CD4-positive, CD25-positive, alpha-beta regulatory T cell (primary cell): Measurements from ENCODE around the gene PRKD1. TPM values are rescaled to one million over a fixed set of nuclear protein-coding genes. Genes with fewer than 3 reads are reported as not detected.

Experiments used
- ATAC-seq, 2 donors: fragments of 150-1000 bp; cut with Tn5 transposase; one replicate each; pipeline ENCODE4 v1.10.0; 2021; ENCODE audit warnings: low read depth in 2 of 2, moderate number of reproducible peaks in 2 of 2, moderate library complexity in 1 of 2
- DNase-seq, 3 donors: peaks; one replicate each; pipeline versions ENCODE4 v3.0.0 to v3.0.0-alpha.2; 2012 to 2022; ENCODE audit warnings: mixed read lengths in 1 of 3
- H3K27ac ChIP-seq: one replicate; pipeline ENCODE4 v1.7.0; 2013; ENCODE audit warnings: mild to moderate bottlenecking, low read length; ENCODE audit not compliant: insufficient read depth, poor library complexity, severe bottlenecking
- H3K27me3 ChIP-seq: one replicate; pipeline ENCODE4 v1.7.0; 2013; ENCODE audit warnings: low read length; ENCODE audit not compliant: control insufficient read depth, insufficient read depth
- H3K36me3 ChIP-seq: one replicate; pipeline ENCODE4 v1.7.0; 2013; ENCODE audit warnings: mild to moderate bottlenecking, low read length, moderate library complexity; ENCODE audit not compliant: control insufficient read depth, insufficient read depth
- H3K4me1 ChIP-seq: 2 replicates; pipeline ENCODE4 v1.7.0; 2013; ENCODE audit warnings: mild to moderate bottlenecking, low read length; ENCODE audit not compliant: insufficient read depth, control insufficient read depth, poor library complexity, severe bottlenecking
- H3K4me3 ChIP-seq: one replicate; pipeline ENCODE4 v1.7.0; 2013; ENCODE audit warnings: low read depth, mild to moderate bottlenecking, low read length, moderate library complexity
- H3K9me3 ChIP-seq, 2 experiments: 1 replicate in 1 of 2; 2 replicates in 1 of 2; pipeline ENCODE4 v1.7.0; 2013; ENCODE audit warnings: low read length in 2 of 2, mild to moderate bottlenecking in 1 of 2, moderate library complexity in 1 of 2; ENCODE audit not compliant: control insufficient read depth in 2 of 2
- H3K27ac Mint-ChIP-seq, 3 donors: one replicate each; pipeline ENCODE4 v1.8.0; 2020 to 2022; ENCODE audit warnings: mild to moderate bottlenecking in 3 of 3, mixed read lengths in 3 of 3, moderate library complexity in 2 of 3
- H3K27me3 Mint-ChIP-seq: one replicate; pipeline ENCODE4 v1.8.0; 2022; ENCODE audit warnings: mild to moderate bottlenecking, mixed read lengths
- H3K36me3 Mint-ChIP-seq: one replicate; pipeline ENCODE4 v1.8.0; 2020; ENCODE audit warnings: mixed read lengths
- H3K4me1 Mint-ChIP-seq, 4 donors: one replicate each; pipeline ENCODE4 v1.8.0; 2020 to 2022; ENCODE audit warnings: mixed read lengths in 4 of 4, mild to moderate bottlenecking in 1 of 4
- H3K4me3 Mint-ChIP-seq, 4 donors: one replicate each; pipeline ENCODE4 v1.8.0; 2020 to 2022; ENCODE audit warnings: mild to moderate bottlenecking in 4 of 4, mixed read lengths in 4 of 4, moderate library complexity in 3 of 4
- H3K9me3 Mint-ChIP-seq, 7 donors: one replicate each; pipeline ENCODE4 v1.8.0; 2020 to 2022; ENCODE audit warnings: mixed read lengths in 7 of 7, mild to moderate bottlenecking in 3 of 7, moderate library complexity in 2 of 7
- polyA plus RNA-seq, 4 donors: library from polyadenylated mRNA; unstranded; fragments of 300-500 nt; fragmentation: Illumina TruSeq; gene quantifications; one replicate each; pipeline ENCODE4 v1.2.3, GENCODE V29; 2021
- total RNA-seq: library from RNA; stranded (reverse); gene quantifications from one replicate; pipeline ENCODE4 v1.2.3, GENCODE V29; 2022

Gene PRKD1
- total and polyA plus RNA-seq, 5 donors from 2014 or later = not detected

- DNase-seq = no peak
- Histone ChIP-seq H3K4me3 (no peak overlapping the region), H3K36me3 (no peaks in the 10 kb centered on the region), H3K9me3 (no peaks in the 10 kb centered on the region), H3K27ac (no peak overlapping the region), H3K4me1 (no peaks in the 10 kb centered on the region), H3K27me3 (no peaks in the 10 kb centered on the region)
- no peak for ATAC-seq
- Mint-ChIP-seq H3K4me3 (no peak overlapping the region), H3K9me3 (peaks cover 3 to 12% (median 5%) of the 10 kb centered on the region in 7 donors), H3K27ac (no peak overlapping the region), H3K4me1 (no peaks in the 10 kb centered on the region), H3K36me3 (no peaks in the 10 kb centered on the region), H3K27me3 (no peaks in the 10 kb centered on the region)
These were observed 178.3 kb downstream of the PRKD1 start for GRCh38 chr14:29749327-29749726.

GRCh38 chr14:29745863-29746262, 181.8 kb downstream of the PRKD1 start:
- Histone ChIP-seq H3K9me3 (no peaks in the 10 kb centered on the region), H3K27ac (no peak overlapping the region), H3K36me3 (no peaks in the 10 kb centered on the region), H3K27me3 (no peaks in the 10 kb centered on the region), H3K4me3 (no peak overlapping the region), H3K4me1 (no peaks in the 10 kb centered on the region)
- ATAC-seq = no peak
- H3K27me3 Mint-ChIP-seq = no peaks in the 10 kb centered on the region
- H3K36me3 Mint-ChIP-seq = no peaks in the 10 kb centered on the region
- peaks cover 1 to 17% (median 9%) of the 10 kb centered on the region in 7 donors for H3K9me3 Mint-ChIP-seq
- no peak for DNase-seq
- no peaks in the 10 kb centered on the region for H3K4me1 Mint-ChIP-seq
- no peak overlapping the region for H3K27ac Mint-ChIP-seq
- H3K4me3 Mint-ChIP-seq = no peak overlapping the region

GRCh38 chr14:29743531-29743930, 184.1 kb downstream of the PRKD1 start:
- Histone ChIP-seq H3K27ac (no peak overlapping the region), H3K4me3 (no peak overlapping the region), H3K4me1 (no peaks in the 10 kb centered on the region), H3K36me3 (no peaks in the 10 kb centered on the region), H3K9me3 (no peaks in the 10 kb centered on the region), H3K27me3 (no peaks in the 10 kb centered on the region)
- Mint-ChIP-seq H3K4me1 (no peaks in the 10 kb centered on the region), H3K4me3 (no peak overlapping the region), H3K9me3 (peaks cover 1 to 20% (median 9%) of the 10 kb centered on the region in 7 donors), H3K27me3 (no peaks in the 10 kb centered on the region), H3K36me3 (no peaks in the 10 kb centered on the region), H3K27ac (no peak overlapping the region)
- DNase-seq = no peak
- no peak for ATAC-seq

GRCh38 chr14:29741909-29742401, 185.7 kb downstream of the PRKD1 start:
- H3K36me3 Mint-ChIP-seq = no peaks in the 10 kb centered on the region
- no peaks in the 10 kb centered on the region for H3K27me3 ChIP-seq
- no peaks in the 10 kb centered on the region for H3K4me1 Mint-ChIP-seq
- no peak overlapping the region for H3K4me3 Mint-ChIP-seq
- no peak overlapping the region for H3K4me3 ChIP-seq
- no peaks in the 10 kb centered on the region for H3K36me3 ChIP-seq
- DNase-seq (no peak), ATAC-seq (no peak)
- H3K27ac ChIP-seq = no peak overlapping the region
- H3K9me3 Mint-ChIP-seq = peaks cover 3 to 20% (median 14%) of the 10 kb centered on the region in 7 donors
- no peak overlapping the region for H3K27ac Mint-ChIP-seq
- H3K4me1 ChIP-seq = no peaks in the 10 kb centered on the region
- H3K27me3 Mint-ChIP-seq = no peaks in the 10 kb centered on the region
- no peaks in the 10 kb centered on the region for H3K9me3 ChIP-seq

GRCh38 chr14:29740491-29740890, 187.2 kb downstream of the PRKD1 start:
- Mint-ChIP-seq H3K27me3 (no peaks in the 10 kb centered on the region), H3K27ac (no peak overlapping the region), H3K9me3 (peaks cover 3 to 18% (median 14%) of the 10 kb centered on the region in 7 donors), H3K4me1 (no peaks in the 10 kb centered on the region), H3K4me3 (no peak overlapping the region), H3K36me3 (no peaks in the 10 kb centered on the region)
- no peak overlapping the region for H3K4me3 ChIP-seq
- no peaks in the 10 kb centered on the region for H3K36me3 ChIP-seq
- H3K9me3 ChIP-seq = no peaks in the 10 kb centered on the region
- no peak overlapping the region for H3K27ac ChIP-seq
- H3K27me3 ChIP-seq = no peaks in the 10 kb centered on the region
- no peaks in the 10 kb centered on the region for H3K4me1 ChIP-seq
- ATAC-seq (no peak), DNase-seq (no peak)

GRCh38 chr14:29738950-29739349, 188.7 kb downstream of the PRKD1 start:
- no peaks in the 10 kb centered on the region for H3K36me3 ChIP-seq
- ATAC-seq (no peak), DNase-seq (no peak)
- Mint-ChIP-seq H3K4me3 (no peak overlapping the region), H3K4me1 (no peaks in the 10 kb centered on the region), H3K36me3 (no peaks in the 10 kb centered on the region), H3K27ac (no peak overlapping the region), H3K27me3 (no peaks in the 10 kb centered on the region), H3K9me3 (peaks cover 2 to 17% (median 12%) of the 10 kb centered on the region in 7 donors)
- no peaks in the 10 kb centered on the region for H3K9me3 ChIP-seq
- H3K4me3 ChIP-seq = no peak overlapping the region
- H3K4me1 ChIP-seq = no peaks in the 10 kb centered on the region
- H3K27ac ChIP-seq = no peak overlapping the region
- no peaks in the 10 kb centered on the region for H3K27me3 ChIP-seq

- H3K4me3 Mint-ChIP-seq = no peak overlapping the region
- no peaks in the 10 kb centered on the region for H3K4me1 Mint-ChIP-seq
- ATAC-seq (no peak), DNase-seq (no peak)
- H3K36me3 ChIP-seq = no peaks in the 10 kb centered on the region
- no peak overlapping the region for H3K27ac ChIP-seq
- H3K9me3 ChIP-seq = no peaks in the 10 kb centered on the region
- no peaks in the 10 kb centered on the region for H3K36me3 Mint-ChIP-seq
- H3K4me1 ChIP-seq = no peaks in the 10 kb centered on the region
- H3K27me3 Mint-ChIP-seq = no peaks in the 10 kb centered on the region
- no peak overlapping the region for H3K4me3 ChIP-seq
- no peak overlapping the region for H3K27ac Mint-ChIP-seq
- H3K27me3 ChIP-seq = no peaks in the 10 kb centered on the region
- H3K9me3 Mint-ChIP-seq = peaks cover 2 to 18% (median 9%) of the 10 kb centered on the region in 7 donors
These were observed 189.6 kb downstream of the PRKD1 start for GRCh38 chr14:29738056-29738455.

GRCh38 chr14:29735459-29735858, 192.2 kb downstream of the PRKD1 start:
- no peak for DNase-seq
- Histone ChIP-seq H3K4me3 (no peak overlapping the region), H3K4me1 (no peaks in the 10 kb centered on the region), H3K9me3 (no peaks in the 10 kb centered on the region), H3K36me3 (no peaks in the 10 kb centered on the region), H3K27ac (no peak overlapping the region), H3K27me3 (no peaks in the 10 kb centered on the region)
- Mint-ChIP-seq H3K4me3 (no peak overlapping the region), H3K36me3 (no peaks in the 10 kb centered on the region), H3K9me3 (peaks cover 1 to 20% (median 9%) of the 10 kb centered on the region in 7 donors), H3K27ac (no peak overlapping the region), H3K27me3 (no peaks in the 10 kb centered on the region), H3K4me1 (no peaks in the 10 kb centered on the region)
- no peak for ATAC-seq
